HepG2 (cell line): ENCODE results near the gene PHF3. TPM values are rescaled to one million over a fixed set of nuclear protein-coding genes. Genes with fewer than 3 reads are reported as not detected.

Source experiments
- EP300 ChIP-seq, 3 experiments: sonication (generic) in 1 of 3; formaldehyde crosslinking in 1 of 3; IDR thresholded peaks; 2 replicates each; pipeline versions ENCODE4 v1.5.1 to v1.6.1; 2011 to 2020; ENCODE audit warnings: low read depth in 2 of 3, low read length in 2 of 3, borderline replicate concordance in 1 of 3, improper control_type of control experiment in 1 of 3, mild to moderate bottlenecking in 1 of 3, missing genetic modification reagents in 1 of 3, moderate library complexity in 1 of 3
- ETV6 ChIP-seq: sonication (generic); formaldehyde crosslinking; conservative IDR thresholded peaks from 2 replicates; pipeline ENCODE4 v1.4.0; 2020; ENCODE audit warnings: missing genetic modification reagents
- FOXC1 ChIP-seq: sonication (generic); formaldehyde crosslinking; IDR thresholded peaks from 2 replicates; pipeline ENCODE4 v1.8.0; 2022; ENCODE audit warnings: mild to moderate bottlenecking, missing genetic modification reagents, borderline replicate concordance
- GABPA ChIP-seq, 2 experiments: IDR thresholded peaks; 2 replicates each; pipeline ENCODE4 v1.6.1; 2011 to 2016; ENCODE audit warnings: low read depth in 2 of 2, low read length in 1 of 2, missing biosample characterization in 1 of 2, missing genetic modification characterization in 1 of 2
- GATA4 ChIP-seq: sonication (generic); IDR thresholded peaks from 2 replicates; pipeline ENCODE4 v1.6.1; 2016; ENCODE audit warnings: antibody characterized with exemption, low read depth, borderline replicate concordance
- HNF4A ChIP-seq: sonication (generic); formaldehyde crosslinking; IDR thresholded peaks from 2 replicates; pipeline ENCODE4 v1.4.0; 2020; ENCODE audit warnings: missing genetic modification reagents
- JUND ChIP-seq: sonication (generic); formaldehyde crosslinking; IDR thresholded peaks from 2 replicates; pipeline ENCODE4 v1.8.0; 2022; ENCODE audit warnings: mild to moderate bottlenecking, missing genetic modification reagents
- MTA1 ChIP-seq: sonication (generic); formaldehyde crosslinking; IDR thresholded peaks from 2 replicates; pipeline ENCODE4 v1.4.0; 2020; ENCODE audit warnings: missing genetic modification reagents, mild to moderate bottlenecking, borderline replicate concordance
- MXI1 ChIP-seq: IDR thresholded peaks from 3 replicates; pipeline ENCODE4 v1.6.1; 2012; ENCODE audit warnings: low read depth, low read length, inconsistent platforms, borderline replicate concordance
- ZMYM4 ChIP-seq: sonication (generic); formaldehyde crosslinking; IDR thresholded peaks from 2 replicates; pipeline ENCODE4 v1.8.1; 2023; ENCODE audit warnings: mild to moderate bottlenecking, missing genetic modification reagents
- ZNF20 ChIP-seq: sonication (generic); formaldehyde crosslinking; IDR thresholded peaks from 2 replicates; pipeline ENCODE4 v1.4.0; 2020; ENCODE audit warnings: mild to moderate bottlenecking, moderate library complexity, missing genetic modification reagents
- ZNF205 ChIP-seq: IDR thresholded peaks from 2 replicates; pipeline ENCODE4 v1.6.1; 2018; ENCODE audit warnings: missing biosample characterization, missing genetic modification reagents
- ZNF224 ChIP-seq: sonication (generic); formaldehyde crosslinking; IDR thresholded peaks from 2 replicates; pipeline ENCODE4 v1.5.0; 2020; ENCODE audit warnings: mild to moderate bottlenecking, missing genetic modification reagents
- ZNF256 ChIP-seq: sonication (generic); formaldehyde crosslinking; conservative IDR thresholded peaks from 2 replicates; pipeline ENCODE4 v1.4.0; 2020; ENCODE audit warnings: missing genetic modification reagents
- ZNF430 ChIP-seq: sonication (generic); formaldehyde crosslinking; IDR thresholded peaks from 2 replicates; pipeline ENCODE4 v1.9.0; 2021; ENCODE audit warnings: mild to moderate bottlenecking, missing genetic modification reagents
- ZNF652 ChIP-seq: IDR thresholded peaks from 2 replicates; pipeline ENCODE4 v1.6.1; 2016; ENCODE audit warnings: low read depth, borderline replicate concordance
- ZNF703 ChIP-seq: sonication (generic); formaldehyde crosslinking; IDR thresholded peaks from 2 replicates; pipeline ENCODE4 v1.5.1; 2020; ENCODE audit warnings: missing genetic modification reagents, mild to moderate bottlenecking, moderate library complexity, borderline replicate concordance
- ZNF775 ChIP-seq: sonication (generic); formaldehyde crosslinking; IDR thresholded peaks from 2 replicates; pipeline ENCODE4 v1.4.0; 2020; ENCODE audit warnings: missing genetic modification reagents, mild to moderate bottlenecking, moderate library complexity, borderline replicate concordance
- polyA plus RNA-seq, 8 experiments: library from polyadenylated mRNA; depleted of rRNA in 3 of 8; stranded (reverse) in 7 of 8; unstranded in 1 of 8; fragments of >200 nt; fragmentation: Illumina TruSeq in 4 of 8; extraction: Trizol in 4 of 8; gene quantifications; 2 replicates each; pipeline versions ENCODE4 v1.2.1 to v1.2.3, GENCODE V29; 2011 to 2016; ENCODE audit warnings: low read depth in 4 of 8, missing spikeins in 1 of 8, mixed read lengths in 1 of 8; ENCODE audit not compliant: insufficient read depth in 1 of 8
- total RNA-seq, 5 experiments: library from RNA; depleted of rRNA; stranded (reverse); fragments of >200 nt; fragmentation: Illumina TruSeq; extraction: Trizol; gene quantifications; 2 replicates each; pipeline ENCODE4 v1.2.3, GENCODE V29; 2016; ENCODE audit warnings: low read depth in 1 of 5
- TF ChIP-seq, protein P1 (sequence below): sonication (generic); formaldehyde crosslinking; IDR thresholded peaks from 2 replicates; pipeline ENCODE4 v1.9.0; 2022; ENCODE audit warnings: low read depth, missing genetic modification reagents
- TF ChIP-seq, protein P2 (sequence below): sonication (generic); formaldehyde crosslinking; IDR thresholded peaks from 2 replicates; pipeline ENCODE4 v1.8.1; 2023; ENCODE audit warnings: mild to moderate bottlenecking, moderate library complexity, missing genetic modification reagents
- TF ChIP-seq, protein P3 (sequence below): sonication (generic); formaldehyde crosslinking; IDR thresholded peaks from 2 replicates; pipeline ENCODE4 v1.4.0; 2020; ENCODE audit warnings: missing genetic modification reagents, mild to moderate bottlenecking, borderline replicate concordance
- TF ChIP-seq, protein P4 (sequence below): sonication (generic); formaldehyde crosslinking; IDR thresholded peaks from 2 replicates; pipeline ENCODE4 v1.5.1; 2020; ENCODE audit warnings: mild to moderate bottlenecking, missing genetic modification reagents, moderate library complexity

The PHF3 gene
- total and polyA plus RNA-seq, 2 of the 13 experiments (the other 11 are each of a cell fraction or from before 2014, with no cell fraction given) = 19.8 to 70.4 TPM

DNA sequence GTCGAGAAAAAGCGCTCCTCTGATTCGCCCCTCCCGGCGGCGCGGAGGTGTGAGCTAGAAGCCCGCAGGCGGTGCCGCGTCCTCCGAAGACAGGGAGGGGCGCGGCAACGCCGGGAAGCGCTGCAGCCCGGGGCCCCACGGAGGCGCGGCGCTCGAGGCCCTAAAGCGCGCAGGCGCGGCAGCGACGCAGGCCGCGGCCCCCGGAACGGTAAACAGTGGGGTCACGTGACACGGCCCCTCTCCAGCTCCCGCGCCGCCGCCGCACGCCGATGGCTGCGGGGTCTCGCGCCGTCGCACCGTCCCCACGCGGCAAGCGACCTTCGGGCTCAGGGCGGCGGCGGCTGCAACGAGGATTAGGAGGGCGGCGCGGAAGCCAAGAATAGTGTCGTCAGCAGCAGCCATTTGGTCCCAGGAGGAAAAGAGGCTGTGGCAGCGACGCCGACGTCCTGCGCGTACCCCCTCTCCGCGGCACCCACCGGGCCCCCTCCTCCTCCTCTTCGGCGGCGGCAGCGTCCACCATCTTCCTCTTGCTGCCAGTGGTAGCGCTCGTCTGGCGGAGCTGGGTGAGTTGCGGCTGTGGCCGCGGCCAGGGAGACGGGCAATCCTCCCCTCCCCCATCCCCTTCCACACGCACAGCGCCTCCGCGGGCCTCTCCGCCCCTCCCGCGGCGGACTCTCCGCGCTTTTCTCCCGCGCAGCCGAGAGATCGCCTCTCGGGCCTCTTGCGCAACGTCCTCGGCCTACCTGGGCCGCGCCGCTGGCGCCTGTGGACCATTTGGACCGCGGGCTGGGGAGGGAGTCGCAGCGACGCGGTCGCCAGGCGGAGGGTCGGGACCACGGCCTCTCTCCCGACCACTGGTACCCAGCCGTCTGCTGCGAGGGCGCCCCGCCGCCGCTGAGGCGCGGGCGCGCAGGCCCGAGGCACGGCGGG lies at the start of gene PHF3 (continued):
- TF ChIP-seq ZNF703 (peak; percentile 100), ZNF20 (CRISPR knock-in tag) (peak; percentile 82; the same call in 1 of the 2 replicates), GABPA (IDR thresholded peaks at IDR 0.05; ENCODE audit: low read depth, low read length) (no peak), GABPA (CRISPR knock-in tag; IDR thresholded peaks at IDR 0.05; ENCODE audit: low read depth) (no peak), JUND (CRISPR knock-in tag) (peak; percentile 81; the same call in 1 of the 2 replicates), ETV6 (peak; percentile 97), ZNF224 (CRISPR knock-in tag) (peak; percentile 77; the same call in 1 of the 2 replicates), MXI1 (peak; percentile 84; the same call in 2 of the 3 replicates), ZNF652 (CRISPR knock-in tag) (no peak; the same call in 1 of the 2 replicates), FOXC1 (CRISPR knock-in tag) (peak; percentile 99), ZNF775 (CRISPR knock-in tag) (peak; percentile 74), EP300 (IDR thresholded peaks at IDR 0.05; ENCODE audit: low read depth in 2 of 2, low read length in 2 of 2) (peak; percentile 39 to 62), EP300 (CRISPR knock-in tag; IDR thresholded peaks at IDR 0.05; ENCODE audit: borderline replicate concordance) (peak; percentile 79), ZMYM4 (CRISPR knock-in tag) (peak; percentile 98), GATA4 (no peak; the same call in none of the 2 replicates), ZNF430 (CRISPR knock-in tag) (peak; percentile 94), ZNF205 (CRISPR knock-in tag) (peak; percentile 94), HNF4A (CRISPR knock-in tag) (peak; percentile 45), ZNF256 (CRISPR knock-in tag) (peak; percentile 48; the same call in 1 of the 2 replicates), MTA1 (CRISPR knock-in tag) (peak; percentile 97)
- TF ChIP-seq, protein P1, sequence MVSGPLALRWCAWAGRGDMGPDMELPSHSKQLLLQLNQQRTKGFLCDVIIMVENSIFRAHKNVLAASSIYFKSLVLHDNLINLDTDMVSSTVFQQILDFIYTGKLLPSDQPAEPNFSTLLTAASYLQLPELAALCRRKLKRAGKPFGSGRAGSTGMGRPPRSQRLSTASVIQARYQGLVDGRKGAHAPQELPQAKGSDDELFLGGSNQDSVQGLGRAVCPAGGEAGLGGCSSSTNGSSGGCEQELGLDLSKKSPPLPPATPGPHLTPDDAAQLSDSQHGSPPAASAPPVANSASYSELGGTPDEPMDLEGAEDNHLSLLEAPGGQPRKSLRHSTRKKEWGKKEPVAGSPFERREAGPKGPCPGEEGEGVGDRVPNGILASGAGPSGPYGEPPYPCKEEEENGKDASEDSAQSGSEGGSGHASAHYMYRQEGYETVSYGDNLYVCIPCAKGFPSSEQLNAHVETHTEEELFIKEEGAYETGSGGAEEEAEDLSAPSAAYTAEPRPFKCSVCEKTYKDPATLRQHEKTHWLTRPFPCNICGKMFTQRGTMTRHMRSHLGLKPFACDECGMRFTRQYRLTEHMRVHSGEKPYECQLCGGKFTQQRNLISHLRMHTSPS (CRISPR knock-in tag) = no peak; the same call in 1 of the 2 replicates
- TF ChIP-seq, protein P2, sequence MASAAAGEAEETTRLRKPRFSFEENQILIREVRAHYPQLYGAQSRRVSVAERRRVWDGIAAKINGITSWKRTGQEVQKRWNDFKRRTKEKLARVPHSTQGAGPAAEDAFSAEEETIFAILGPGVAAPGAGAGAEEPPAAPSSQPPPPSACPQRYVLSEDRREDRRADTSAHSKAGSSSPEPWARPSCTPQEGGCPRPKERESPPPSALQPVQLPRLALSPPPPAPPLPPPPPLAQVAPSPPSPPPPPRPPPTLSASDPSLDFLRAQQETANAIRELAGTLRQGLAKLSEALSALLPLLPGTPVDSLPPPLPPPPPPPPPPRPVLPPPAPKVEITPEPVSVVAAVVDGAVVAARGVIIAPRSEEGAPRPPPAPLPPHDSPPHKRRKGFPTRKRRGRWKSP (CRISPR knock-in tag) = peak; percentile 97
- TF ChIP-seq, protein P3, sequence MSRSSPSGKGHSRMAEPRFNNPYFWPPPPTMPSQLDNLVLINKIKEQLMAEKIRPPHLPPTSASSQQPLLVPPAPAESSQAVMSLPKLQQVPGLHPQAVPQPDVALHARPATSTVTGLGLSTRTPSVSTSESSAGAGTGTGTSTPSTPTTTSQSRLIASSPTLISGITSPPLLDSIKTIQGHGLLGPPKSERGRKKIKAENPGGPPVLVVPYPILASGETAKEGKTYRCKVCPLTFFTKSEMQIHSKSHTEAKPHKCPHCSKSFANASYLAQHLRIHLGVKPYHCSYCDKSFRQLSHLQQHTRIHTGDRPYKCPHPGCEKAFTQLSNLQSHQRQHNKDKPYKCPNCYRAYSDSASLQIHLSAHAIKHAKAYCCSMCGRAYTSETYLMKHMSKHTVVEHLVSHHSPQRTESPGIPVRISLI (CRISPR knock-in tag) = peak; percentile 71; the same call in 1 of the 2 replicates
- TF ChIP-seq, protein P4, sequence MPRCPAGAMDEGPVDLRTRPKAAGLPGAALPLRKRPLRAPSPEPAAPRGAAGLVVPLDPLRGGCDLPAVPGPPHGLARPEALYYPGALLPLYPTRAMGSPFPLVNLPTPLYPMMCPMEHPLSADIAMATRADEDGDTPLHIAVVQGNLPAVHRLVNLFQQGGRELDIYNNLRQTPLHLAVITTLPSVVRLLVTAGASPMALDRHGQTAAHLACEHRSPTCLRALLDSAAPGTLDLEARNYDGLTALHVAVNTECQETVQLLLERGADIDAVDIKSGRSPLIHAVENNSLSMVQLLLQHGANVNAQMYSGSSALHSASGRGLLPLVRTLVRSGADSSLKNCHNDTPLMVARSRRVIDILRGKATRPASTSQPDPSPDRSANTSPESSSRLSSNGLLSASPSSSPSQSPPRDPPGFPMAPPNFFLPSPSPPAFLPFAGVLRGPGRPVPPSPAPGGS (CRISPR knock-in tag) = peak; percentile 99
